ENCODE measurements around the gene HCRTR1.

HCRTR1 gene

DNA sequence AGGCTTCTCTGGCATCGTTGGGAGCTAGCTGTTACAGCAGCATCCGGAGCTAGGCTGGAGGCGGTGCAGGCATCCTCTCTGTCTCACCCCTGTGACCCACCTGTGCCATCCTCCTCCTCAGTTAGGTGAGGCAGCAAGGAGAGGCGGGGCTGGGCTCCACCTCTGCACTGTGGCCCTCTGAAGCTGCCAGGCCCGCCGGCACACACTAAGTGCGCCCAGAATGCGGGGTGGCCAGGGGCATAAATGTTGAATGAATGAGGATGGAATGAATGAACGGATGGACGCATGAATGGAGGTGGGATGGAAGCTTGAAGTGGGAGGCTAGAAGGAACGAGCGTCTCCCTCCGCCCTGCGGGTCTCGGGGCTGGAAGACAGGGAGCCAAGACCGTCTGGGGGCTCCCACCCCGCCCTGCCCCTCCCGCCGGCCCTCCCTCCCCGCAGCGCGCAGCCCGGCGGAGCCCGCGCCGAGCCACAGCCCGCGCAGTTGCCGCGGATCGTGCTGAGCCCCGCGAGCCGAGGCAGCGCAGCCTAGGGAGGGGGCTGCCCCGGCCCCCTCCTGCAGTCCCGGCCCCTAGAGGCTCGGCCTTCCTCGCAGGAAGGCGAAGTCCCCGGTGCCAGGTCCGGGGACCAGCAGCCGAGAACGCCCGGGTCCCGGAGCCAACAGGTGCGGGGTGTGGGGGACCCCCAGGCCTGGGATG is at the start of gene HCRTR1:
TSS of gene HCRTR1 (plus strand) at position 472 of the 698 bp plus-strand sequence. CDS start 1,504 bp downstream, outside the sequence.
- TF ChIP-seq, protein P1, sequence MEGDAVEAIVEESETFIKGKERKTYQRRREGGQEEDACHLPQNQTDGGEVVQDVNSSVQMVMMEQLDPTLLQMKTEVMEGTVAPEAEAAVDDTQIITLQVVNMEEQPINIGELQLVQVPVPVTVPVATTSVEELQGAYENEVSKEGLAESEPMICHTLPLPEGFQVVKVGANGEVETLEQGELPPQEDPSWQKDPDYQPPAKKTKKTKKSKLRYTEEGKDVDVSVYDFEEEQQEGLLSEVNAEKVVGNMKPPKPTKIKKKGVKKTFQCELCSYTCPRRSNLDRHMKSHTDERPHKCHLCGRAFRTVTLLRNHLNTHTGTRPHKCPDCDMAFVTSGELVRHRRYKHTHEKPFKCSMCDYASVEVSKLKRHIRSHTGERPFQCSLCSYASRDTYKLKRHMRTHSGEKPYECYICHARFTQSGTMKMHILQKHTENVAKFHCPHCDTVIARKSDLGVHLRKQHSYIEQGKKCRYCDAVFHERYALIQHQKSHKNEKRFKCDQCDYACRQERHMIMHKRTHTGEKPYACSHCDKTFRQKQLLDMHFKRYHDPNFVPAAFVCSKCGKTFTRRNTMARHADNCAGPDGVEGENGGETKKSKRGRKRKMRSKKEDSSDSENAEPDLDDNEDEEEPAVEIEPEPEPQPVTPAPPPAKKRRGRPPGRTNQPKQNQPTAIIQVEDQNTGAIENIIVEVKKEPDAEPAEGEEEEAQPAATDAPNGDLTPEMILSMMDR (IDR thresholded peaks at IDR 0.05; ENCODE audit: low read depth, low read length): no peak
- H3K4me3 ChIP-seq (replicated peaks in 1 of 2; ENCODE audit: low read depth in 2 of 2, low read length in 2 of 2): peak within 1 kb of the TSS; percentile 40 to 51
- no peak for DNase-seq (ENCODE audit: low read depth in 2 of 2)

DNA sequence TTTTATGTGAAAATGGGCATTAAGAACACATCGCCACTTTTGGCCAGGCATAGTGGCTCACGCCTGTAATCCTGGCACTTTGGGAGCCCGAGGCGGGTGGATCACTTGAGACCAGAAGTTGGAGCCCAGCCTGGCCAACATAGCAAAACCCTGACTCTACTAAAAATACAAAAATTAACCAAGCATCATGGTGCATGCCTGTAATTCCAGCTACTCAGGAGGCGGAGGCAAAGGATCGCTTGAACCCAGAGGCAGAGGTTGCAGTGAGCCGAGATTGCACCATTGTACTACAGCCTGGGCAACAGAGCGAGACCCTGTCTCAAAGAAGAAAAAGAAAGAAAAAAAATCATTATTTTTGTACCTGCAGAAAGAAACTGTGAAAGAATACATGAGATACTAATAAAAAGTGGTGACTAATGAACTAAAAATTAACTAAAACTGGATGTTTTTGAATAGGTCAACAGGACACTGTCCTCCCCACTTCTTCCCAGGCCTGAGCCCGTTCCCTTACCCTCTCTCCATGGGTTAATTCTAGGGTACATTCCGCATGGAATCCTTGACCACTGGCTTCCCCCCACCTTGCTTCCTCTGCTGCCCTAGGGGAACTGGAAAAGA is 49.4 kb upstream of the HCRTR1 start:
- DNase-seq (ENCODE audit: low read depth in 2 of 2): peak in 1 of 2 donors; percentile 49
- TF ChIP-seq, protein P1 (IDR thresholded peaks at IDR 0.05; ENCODE audit: low read depth, low read length): no peak
- no peak overlapping the region for H3K4me3 ChIP-seq (replicated peaks in 1 of 2; ENCODE audit: low read depth in 2 of 2, low read length in 2 of 2)

DNA sequence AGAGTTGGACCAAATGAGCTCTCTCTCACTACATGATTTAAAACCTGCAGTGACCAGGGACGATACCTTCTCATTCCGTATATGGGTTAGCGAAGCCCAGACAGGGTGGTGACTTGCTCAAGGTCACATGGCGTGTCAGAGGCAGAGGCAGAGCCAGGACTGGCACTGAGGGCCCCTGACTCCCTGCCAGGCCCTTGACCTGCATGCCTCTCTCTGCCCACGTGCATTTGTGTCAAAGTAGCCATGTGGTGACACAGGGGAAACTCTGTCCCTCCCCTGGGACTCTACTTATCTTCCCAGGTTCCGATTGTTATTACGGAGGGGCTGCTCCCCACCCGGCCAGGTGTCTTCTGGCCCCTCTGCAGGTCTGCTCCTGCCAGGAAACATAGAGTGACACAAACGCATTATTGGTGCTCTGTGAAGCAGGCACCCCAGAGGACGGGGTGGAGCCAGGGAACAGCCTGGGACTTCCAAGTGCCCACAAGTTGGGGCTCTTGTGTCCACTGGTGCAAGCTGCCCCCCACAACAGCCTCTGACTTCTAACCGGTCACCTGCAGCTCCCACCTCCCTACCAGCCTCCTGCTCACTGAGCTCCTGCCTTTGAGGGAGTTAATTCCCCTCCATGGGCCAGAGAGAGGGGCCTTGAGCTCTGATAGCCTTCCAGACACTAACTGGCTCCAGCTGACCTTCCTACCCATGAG is 48.4 kb upstream of the HCRTR1 start:
- no peak overlapping the region for H3K4me3 ChIP-seq (replicated peaks in 1 of 2; ENCODE audit: low read depth in 2 of 2, low read length in 2 of 2)
- no peak for DNase-seq (ENCODE audit: low read depth in 2 of 2)
- TF ChIP-seq, protein P1 (IDR thresholded peaks at IDR 0.05; ENCODE audit: low read depth, low read length): no peak

- H3K4me3 ChIP-seq (replicated peaks in 1 of 2; ENCODE audit: low read depth in 2 of 2, low read length in 2 of 2): no peak overlapping the region
- no peak for DNase-seq (ENCODE audit: low read depth in 2 of 2)
- TF ChIP-seq, protein P1 (IDR thresholded peaks at IDR 0.05; ENCODE audit: low read depth, low read length): no peak
These were observed 47.8 kb upstream of the HCRTR1 start for GRCh38 chr1:31569596-31570173.

DNA sequence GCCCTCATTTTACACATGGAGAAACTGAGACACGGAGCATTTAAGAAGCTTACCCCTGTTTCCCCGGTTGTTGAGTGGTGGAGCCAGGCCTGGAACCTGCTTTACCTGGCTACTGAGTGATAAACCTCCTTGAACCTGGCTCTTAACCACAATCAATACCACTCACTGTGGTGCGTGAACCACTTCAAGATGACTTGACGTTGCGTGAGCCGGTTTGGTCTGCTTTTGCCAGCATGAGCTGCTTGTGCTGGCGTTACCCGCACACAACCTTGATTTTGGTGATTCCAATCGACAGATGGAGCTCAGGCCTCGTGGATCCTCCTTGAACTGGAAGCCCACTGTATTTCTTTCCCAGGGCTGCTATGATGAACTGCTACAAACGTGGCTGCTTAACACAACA is 47.3 kb upstream of the HCRTR1 start:
- no peak overlapping the region for H3K4me3 ChIP-seq (replicated peaks in 1 of 2; ENCODE audit: low read depth in 2 of 2, low read length in 2 of 2)
- DNase-seq (ENCODE audit: low read depth in 2 of 2): no peak
- TF ChIP-seq, protein P1 (IDR thresholded peaks at IDR 0.05; ENCODE audit: low read depth, low read length): no peak

- TF ChIP-seq, protein P1 (IDR thresholded peaks at IDR 0.05; ENCODE audit: low read depth, low read length): no peak
- no peak overlapping the region for H3K4me3 ChIP-seq (replicated peaks in 1 of 2; ENCODE audit: low read depth in 2 of 2, low read length in 2 of 2)
- peak in 1 of 2 donors; percentile 40 for DNase-seq (ENCODE audit: low read depth in 2 of 2)
These were observed 46.6 kb upstream of the HCRTR1 start for GRCh38 chr1:31570906-31571305.
